Neuronal stem cell (in vitro differentiated cells): ENCODE results near the gene FEZF1.

Source experiments
- DNase-seq: peaks from one replicate; pipeline ENCODE4 v3.0.0-alpha.2; 2013; ENCODE audit warnings: low spot score
- H2AFZ ChIP-seq: one replicate; pipeline ENCODE4 v1.6.1; 2013; ENCODE audit warnings: mild to moderate bottlenecking, low read length, inconsistent platforms
- H2AK5ac ChIP-seq: 2 replicates; pipeline ENCODE4 v1.6.1; 2013; ENCODE audit warnings: low read depth, mild to moderate bottlenecking, inconsistent platforms, low read length, moderate library complexity, mixed read lengths
- H2BK120ac ChIP-seq: 2 replicates; pipeline ENCODE4 v1.6.1; 2013; ENCODE audit warnings: low read depth, mild to moderate bottlenecking, inconsistent platforms, low read length, moderate library complexity, mixed read lengths
- H2BK12ac ChIP-seq: one replicate; pipeline ENCODE4 v1.6.1; 2013; ENCODE audit warnings: low read length, inconsistent platforms
- H2BK15ac ChIP-seq: 2 replicates; pipeline ENCODE4 v1.6.1; 2013; ENCODE audit warnings: mild to moderate bottlenecking, low read length, inconsistent platforms, mixed read lengths
- H2BK5ac ChIP-seq: one replicate; pipeline ENCODE4 v1.6.1; 2013; ENCODE audit warnings: inconsistent platforms, mild to moderate bottlenecking, low read length, moderate library complexity
- H3K14ac ChIP-seq: one replicate; pipeline ENCODE4 v1.6.1; 2013; ENCODE audit warnings: low read length, inconsistent platforms
- H3K18ac ChIP-seq: 2 replicates; pipeline ENCODE4 v1.6.1; 2013; ENCODE audit warnings: low read length, inconsistent platforms
- H3K23ac ChIP-seq: 2 replicates; pipeline ENCODE4 v1.6.1; 2013; ENCODE audit warnings: low read depth, mild to moderate bottlenecking, mixed read lengths, low read length, inconsistent platforms; ENCODE audit not compliant: poor library complexity
- H3K27ac ChIP-seq: replicated peaks from 3 replicates; pipeline ENCODE4 v1.5.1; 2013; ENCODE audit warnings: low read length, inconsistent platforms
- H3K27me3 ChIP-seq, 3 experiments: 2 replicates each; pipeline ENCODE4 v1.6.1; 2013; ENCODE audit warnings: low read length in 3 of 3, mild to moderate bottlenecking in 2 of 3, inconsistent platforms in 1 of 3, low read depth in 1 of 3, mixed read lengths in 1 of 3, moderate library complexity in 1 of 3; ENCODE audit not compliant: control insufficient read depth in 3 of 3, insufficient read depth in 3 of 3
- H3K36me3 ChIP-seq, 2 donors: replicated peaks in 1 of 2; 2 replicates each; pipeline ENCODE4 v1.6.1; 2013; ENCODE audit warnings: low read length in 2 of 2; ENCODE audit not compliant: control insufficient read depth in 2 of 2, insufficient read depth in 2 of 2
- H3K4ac ChIP-seq: 2 replicates; pipeline ENCODE4 v1.6.1; 2013; ENCODE audit warnings: inconsistent platforms, mild to moderate bottlenecking, low read length, moderate library complexity
- H3K4me1 ChIP-seq, 2 donors: 1 replicate in 1 of 2; 2 replicates in 1 of 2; pipeline ENCODE4 v1.6.1; 2013; ENCODE audit warnings: low read length in 2 of 2, low read depth in 1 of 2; ENCODE audit not compliant: control insufficient read depth in 2 of 2, insufficient read depth in 1 of 2
- H3K4me2 ChIP-seq: one replicate; pipeline ENCODE4 v1.6.1; 2013; ENCODE audit warnings: mild to moderate bottlenecking, low read length, inconsistent platforms; ENCODE audit not compliant: insufficient read depth, poor library complexity, severe bottlenecking
- H3K4me3 ChIP-seq, 2 donors: 2 replicates each; pipeline ENCODE4 v1.5.1; 2013; ENCODE audit warnings: low read length in 2 of 2, mild to moderate bottlenecking in 2 of 2, inconsistent platforms in 1 of 2, moderate library complexity in 1 of 2
- H3K79me1 ChIP-seq: one replicate; pipeline ENCODE4 v1.6.1; 2013; ENCODE audit warnings: low read depth, mild to moderate bottlenecking, inconsistent platforms, low read length, moderate library complexity
- H3K9ac ChIP-seq: one replicate; pipeline ENCODE4 v1.6.1; 2013; ENCODE audit warnings: mild to moderate bottlenecking, low read depth, low read length, inconsistent platforms; ENCODE audit not compliant: poor library complexity
- H3K9me3 ChIP-seq, 2 donors: replicated peaks in 1 of 2; 2 replicates each; pipeline versions ENCODE3 to v1.6.1; 2013; ENCODE audit warnings: low read length in 2 of 2, mild to moderate bottlenecking in 2 of 2, inconsistent platforms in 1 of 2, low read depth in 1 of 2, mixed read lengths in 1 of 2, moderate library complexity in 1 of 2; ENCODE audit not compliant: control insufficient read depth in 2 of 2, insufficient read depth in 1 of 2
- H4K8ac ChIP-seq: one replicate; pipeline ENCODE4 v1.6.1; 2013; ENCODE audit warnings: low read depth, mild to moderate bottlenecking, inconsistent platforms, low read length, moderate library complexity
- H4K91ac ChIP-seq: one replicate; pipeline ENCODE4 v1.6.1; 2013; ENCODE audit warnings: low read length, low read depth, mild to moderate bottlenecking, inconsistent platforms; ENCODE audit not compliant: poor library complexity
- WGBS, 2 donors: extraction: QIAGEN DNeasy Blood & Tissue Kit; methylation state at CpG; one replicate each; pipeline ENCODE4 v1.1.7; 2013; ENCODE audit warnings: missing lambda C conversion rate in 2 of 2, mixed read lengths in 1 of 2; ENCODE audit not compliant: insufficient read length in 2 of 2, insufficient replicate concordance in 1 of 2; ENCODE audit errors: extremely low coverage in 2 of 2; 5-methylcytosine and 5-hydroxymethylcytosine counted together

FEZF1 gene

GRCh38 chr7:122343601-122344302 lies 39.2 kb upstream of the FEZF1 start:
- H3K14ac ChIP-seq = no peak overlapping the region
- no CpG with 5 or more reads among the region's 7 CpGs for WGBS, 2 donors

GRCh38 chr7:122340427-122340826 lies 35.9 kb upstream of the FEZF1 start:
- H3K9ac ChIP-seq = no peak overlapping the region
- H3K4me3 ChIP-seq = no peak overlapping the region
- H3K4me2 ChIP-seq = no peak overlapping the region
- no peak overlapping the region for H3K18ac ChIP-seq
- no peaks in the 10 kb centered on the region for H3K36me3 ChIP-seq
- no peak overlapping the region for H4K91ac ChIP-seq
- peaks cover 2 to 9% of the 10 kb centered on the region in 2 donors for H3K4me1 ChIP-seq
- no peak overlapping the region for H2BK12ac ChIP-seq
- no peak overlapping the region for H4K8ac ChIP-seq
- no peak overlapping the region for H2BK120ac ChIP-seq
- no peak overlapping the region for H2AFZ ChIP-seq
- DNase-seq = no peak
- no peaks in the 10 kb centered on the region for H3K79me1 ChIP-seq
- no peak overlapping the region for H3K14ac ChIP-seq
- no CpG with 5 or more reads among the region's 1 CpG for WGBS, 2 donors
- no peak overlapping the region for H2BK5ac ChIP-seq
- no peaks in the 10 kb centered on the region for H3K9me3 ChIP-seq
- no peak overlapping the region for H2BK15ac ChIP-seq
- H3K23ac ChIP-seq = no peak overlapping the region
- H3K27me3 ChIP-seq = no peaks in the 10 kb centered on the region
- no peak overlapping the region for H3K4ac ChIP-seq
- H2AK5ac ChIP-seq = no peak overlapping the region
- H3K27ac ChIP-seq = no peak overlapping the region

More at GRCh38 chr7:122343601-122344302, 39.2 kb upstream of the FEZF1 start:
- peak overlapping the region; percentile 72 for H3K18ac ChIP-seq
- H2BK12ac ChIP-seq = no peak overlapping the region
- no peak overlapping the region for H4K91ac ChIP-seq
- no peak overlapping the region for H3K4me3 ChIP-seq
- H2BK120ac ChIP-seq = no peak overlapping the region
- H3K23ac ChIP-seq = no peak overlapping the region
- H2BK5ac ChIP-seq = no peak overlapping the region
- no peaks in the 10 kb centered on the region for H3K9me3 ChIP-seq
- no peak overlapping the region for H3K9ac ChIP-seq
- H3K27ac ChIP-seq = no peak overlapping the region
- peaks cover 0 to 2% of the 10 kb centered on the region in 2 donors for H3K4me1 ChIP-seq
- H2AFZ ChIP-seq = no peak overlapping the region
- H3K4ac ChIP-seq = no peak overlapping the region
- no peaks in the 10 kb centered on the region for H3K79me1 ChIP-seq
- H3K36me3 ChIP-seq = no peaks in the 10 kb centered on the region
- H4K8ac ChIP-seq = no peak overlapping the region
- H3K4me2 ChIP-seq = no peak overlapping the region
- DNase-seq = no peak
- H2AK5ac ChIP-seq = no peak overlapping the region
- H3K27me3 ChIP-seq = no peaks in the 10 kb centered on the region
- H2BK15ac ChIP-seq = no peak overlapping the region

GRCh38 chr7:122339145-122339904 lies 34.8 kb upstream of the FEZF1 start:
- no peak overlapping the region for H3K4ac ChIP-seq
- DNase-seq = no peak
- no peaks in the 10 kb centered on the region for H3K36me3 ChIP-seq
- no peak overlapping the region for H3K4me3 ChIP-seq
- H2BK5ac ChIP-seq = no peak overlapping the region
- peak overlapping the region; percentile 54 for H2AK5ac ChIP-seq
- no CpG with 5 or more reads among the region's 6 CpGs for WGBS, 2 donors
- H3K18ac ChIP-seq = peak overlapping the region; percentile 61
- no peak overlapping the region for H3K23ac ChIP-seq
- H3K4me1 ChIP-seq = peaks cover 2 to 9% of the 10 kb centered on the region in 2 donors
- peak overlapping the region; percentile 72 for H3K27ac ChIP-seq
- no peak overlapping the region for H2BK120ac ChIP-seq
- no peak overlapping the region for H4K8ac ChIP-seq
- no peak overlapping the region for H3K14ac ChIP-seq
- no peak overlapping the region for H2AFZ ChIP-seq
- H4K91ac ChIP-seq = no peak overlapping the region
- H3K79me1 ChIP-seq = no peaks in the 10 kb centered on the region
- no peaks in the 10 kb centered on the region for H3K27me3 ChIP-seq
- no peak overlapping the region for H2BK15ac ChIP-seq
- H3K9ac ChIP-seq = no peak overlapping the region
- H2BK12ac ChIP-seq = peak overlapping the region; percentile 33
- no peaks in the 10 kb centered on the region for H3K9me3 ChIP-seq
- H3K4me2 ChIP-seq = no peak overlapping the region

GRCh38 chr7:122337011-122337410 lies 32.5 kb upstream of the FEZF1 start:
- Histone ChIP-seq H3K27me3 (no peaks in the 10 kb centered on the region), H3K9ac (no peak overlapping the region), H4K8ac (no peak overlapping the region), H2BK15ac (no peak overlapping the region), H2BK5ac (no peak overlapping the region), H2BK12ac (no peak overlapping the region), H4K91ac (no peak overlapping the region), H3K9me3 (no peaks in the 10 kb centered on the region), H2AFZ (no peak overlapping the region), H3K79me1 (no peaks in the 10 kb centered on the region), H3K27ac (peak overlapping the region; percentile 87), H3K4me3 (no peak overlapping the region), H2BK120ac (no peak overlapping the region), H3K36me3 (no peaks in the 10 kb centered on the region), H3K14ac (no peak overlapping the region), H3K4me1 (peaks cover 2 to 14% of the 10 kb centered on the region in 2 donors), H3K23ac (no peak overlapping the region), H3K4me2 (no peak overlapping the region), H3K18ac (no peak overlapping the region), H2AK5ac (no peak overlapping the region), H3K4ac (no peak overlapping the region)
- WGBS, 2 donors = no CpG with 5 or more reads among the region's 2 CpGs
- no peak for DNase-seq
